NT2/D1 (cell line): ENCODE measurements around the gene KIFC3.

Experiments
- YY1 ChIP-seq: IDR thresholded peaks from 2 replicates; pipeline ENCODE4 v1.6.1; 2011; ENCODE audit not compliant: insufficient read length, insufficient read depth
- ZNF274 ChIP-seq: IDR thresholded peaks from 2 replicates; pipeline ENCODE4 v1.6.1; 2011; ENCODE audit warnings: mild to moderate bottlenecking, low read depth, low read length

DNA sequence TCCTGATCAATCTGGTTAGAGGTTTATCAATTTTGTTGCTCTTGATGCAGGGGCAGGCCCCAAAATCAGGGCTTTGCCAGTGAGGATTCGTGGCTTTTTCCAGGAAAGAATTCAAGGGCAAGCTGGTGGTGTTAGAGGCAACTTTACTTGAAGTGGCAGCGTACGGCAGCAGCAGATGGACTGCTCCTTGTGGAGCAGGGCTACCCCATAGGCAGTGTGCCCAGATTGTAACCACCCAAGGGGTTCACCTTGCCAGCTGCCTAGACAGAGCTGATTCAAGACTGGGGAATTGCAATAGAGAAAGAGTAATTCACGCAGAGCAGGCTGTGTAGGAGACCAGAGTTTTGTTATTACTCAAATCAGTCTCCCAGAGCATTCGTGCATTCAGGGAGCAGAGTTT lies 90.9 kb downstream of the KIFC3 start:
- TF ChIP-seq YY1 (no peak), ZNF274 (no peak)
